HCT116 (cell line): Measurements from ENCODE around the gene ASPRV1. TPM values are rescaled to one million over a fixed set of nuclear protein-coding genes. Genes with fewer than 3 reads are reported as not detected.
"Not testable (repeated sequence)": the region's sequence is repeated elsewhere in the genome, so short reads cannot be mapped to it uniquely, and the experiment has no call there.

ENCODE experiments used
- ATAC-seq: fragments of 200-7000 bp; cut with Tn5 transposase; 2 replicates; pipeline ENCODE4 v1.9.1; 2020; ENCODE audit warnings: mild to moderate bottlenecking, moderate library complexity
- BruUV-seq: library from RNA; stranded (reverse); fragments of 400-500 nt; replicated peaks from 2 replicates; lab custom pipeline; 2021; lab: Mats Ljungman, UMichigan
- CTCF ChIA-PET: fragments of 300-600 bp; sonication (Branson Sonifier 250); formaldehyde crosslinking; loops from one replicate; lab custom pipeline; 2021; ENCODE audit warnings: antibody characterized with exemption; lab: Charles Lee
- POLR2A ChIA-PET: fragments of 300-600, 350-600 bp; sonication (Branson Sonifier 250); formaldehyde crosslinking; loops from one replicate; lab custom pipeline; 2021; ENCODE audit warnings: antibody characterized with exemption; lab: Charles Lee
- RAD21 ChIA-PET, 2 experiments: fragments of 300-600 bp; sonication (Branson Sonifier 250); formaldehyde crosslinking; loops; one replicate each; lab custom pipeline; 2023; ENCODE audit warnings: low total read pairs in 2 of 2; ENCODE audit not compliant: uncharacterized antibody in 2 of 2, unreplicated experiment in 2 of 2, low non-redundant PET in 1 of 2; lab: Charles Lee
- DNase-seq: peaks from one replicate; pipeline ENCODE4 v3.0.0-alpha.2; 2010; ENCODE audit warnings: low read depth, low spot score
- H2AFZ ChIP-seq: fragments of 200-600 bp; shearing (Covaris generic), sonication (generic); 2 replicates; pipeline ENCODE4 v1.6.1; 2017; ENCODE audit warnings: low read depth, mixed run types, mixed read lengths, antibody characterized with exemption, low read length; ENCODE audit not compliant: poor library complexity, severe bottlenecking
- H3K27ac ChIP-seq: 2 replicates; pipeline ENCODE4 v1.5.1; 2012; ENCODE audit warnings: low read depth, low read length
- H3K27me3 ChIP-seq: fragments of 200-600 bp; sonication (generic); 2 replicates; pipeline ENCODE4 v1.6.1; 2016; ENCODE audit warnings: mixed run types, low read length, mixed read lengths; ENCODE audit not compliant: insufficient read depth
- H3K36me3 ChIP-seq, 2 experiments: fragments of 200-500 bp in 1 of 2; fragments of 200-600 bp in 1 of 2; sonication (Bioruptor generic) in 1 of 2; sonication (generic) in 1 of 2; 2 replicates each; pipeline versions ENCODE4 v1.5.1 to v1.6.1; 2014 to 2016; ENCODE audit warnings: low read length in 2 of 2, inconsistent platforms in 1 of 2, mixed read lengths in 1 of 2, mixed run types in 1 of 2; ENCODE audit not compliant: insufficient read depth in 2 of 2, control insufficient read depth in 1 of 2
- H3K4me1 ChIP-seq, 2 experiments: fragments of 200-600 bp in 1 of 2; sonication (generic) in 1 of 2; 2 replicates each; pipeline versions ENCODE4 v1.5.1 to v1.6.1; 2012 to 2017; ENCODE audit warnings: low read length in 2 of 2, inconsistent platforms in 1 of 2, mild to moderate bottlenecking in 1 of 2, mixed read lengths in 1 of 2, mixed run types in 1 of 2, moderate library complexity in 1 of 2; ENCODE audit not compliant: insufficient read depth in 2 of 2, control insufficient read depth in 1 of 2
- H3K4me2 ChIP-seq: fragments of 200-600 bp; sonication (generic); 2 replicates; pipeline ENCODE4 v1.6.1; 2017; ENCODE audit warnings: mixed run types, low read length, mixed read lengths
- H3K4me3 ChIP-seq, 2 experiments: fragments of 200-600 bp in 1 of 2; sonication (generic) in 1 of 2; replicated peaks in 1 of 2; 2 replicates each; pipeline ENCODE4 v1.5.1; 2011 to 2016; ENCODE audit warnings: low read length in 2 of 2, control low read depth in 1 of 2, low read depth in 1 of 2, mild to moderate bottlenecking in 1 of 2, mixed read lengths in 1 of 2, mixed run types in 1 of 2
- H3K79me2 ChIP-seq: fragments of 200-600 bp; sonication (generic); 2 replicates; pipeline ENCODE4 v1.6.1; 2017; ENCODE audit warnings: mild to moderate bottlenecking, mixed run types, low read length, moderate library complexity, mixed read lengths; ENCODE audit not compliant: insufficient read depth
- H3K9ac ChIP-seq: fragments of 200-600 bp; sonication (generic); 2 replicates; pipeline ENCODE4 v1.6.1; 2016; ENCODE audit warnings: low read length, mixed read lengths
- H3K9me2 ChIP-seq: fragments of 200-600 bp; sonication (generic), shearing (Covaris generic); 2 replicates; pipeline ENCODE4 v1.6.1; 2017; ENCODE audit warnings: mixed run types, mild to moderate bottlenecking, moderate library complexity; ENCODE audit not compliant: insufficient read depth
- H3K9me3 ChIP-seq, 2 experiments: fragments of 200-500 bp in 1 of 2; fragments of 200-600 bp in 1 of 2; sonication (Bioruptor generic) in 1 of 2; sonication (generic) in 1 of 2; 2 replicates each; pipeline ENCODE4 v1.6.1; 2014 to 2017; ENCODE audit warnings: low read length in 2 of 2, mixed read lengths in 2 of 2, inconsistent platforms in 1 of 2, low read depth in 1 of 2, mild to moderate bottlenecking in 1 of 2, mixed run types in 1 of 2, moderate library complexity in 1 of 2; ENCODE audit not compliant: control insufficient read depth in 1 of 2, insufficient read depth in 1 of 2
- H4K20me1 ChIP-seq: fragments of 200-600 bp; sonication (generic), shearing (Covaris generic); 2 replicates; pipeline ENCODE4 v1.6.1; 2017; ENCODE audit warnings: mixed run types, mild to moderate bottlenecking, moderate library complexity; ENCODE audit not compliant: insufficient read depth
- CEBPB ChIP-seq: IDR thresholded peaks from 2 replicates; pipeline ENCODE4 v1.6.1; 2012; ENCODE audit warnings: low read depth
- FOSL1 ChIP-seq: IDR thresholded peaks from 2 replicates; pipeline ENCODE4 v1.6.1; 2012; ENCODE audit warnings: low read depth
- JUND ChIP-seq: IDR thresholded peaks from 2 replicates; pipeline ENCODE4 v1.6.1; 2012
- POLR2A ChIP-seq: IDR thresholded peaks from 2 replicates; pipeline ENCODE4 v1.7.0; 2011; ENCODE audit warnings: borderline replicate concordance; ENCODE audit not compliant: insufficient read depth, insufficient read length; ENCODE audit errors: extremely low read depth
- RAD21 ChIP-seq: IDR thresholded peaks from 2 replicates; pipeline ENCODE4 v1.6.1; 2012; ENCODE audit warnings: low read depth, mild to moderate bottlenecking
- SIN3A ChIP-seq: IDR thresholded peaks from 2 replicates; pipeline ENCODE4 v1.6.1; 2012; ENCODE audit warnings: low read depth
- SP1 ChIP-seq: IDR thresholded peaks from 2 replicates; pipeline ENCODE4 v1.6.1; 2012; ENCODE audit warnings: low read depth
- SRF ChIP-seq: IDR thresholded peaks from 2 replicates; pipeline ENCODE4 v1.6.1; 2012; ENCODE audit warnings: low read depth
- TCF7L2 ChIP-seq: IDR thresholded peaks from 2 replicates; pipeline ENCODE4 v1.7.0; 2011; ENCODE audit warnings: borderline replicate concordance, inconsistent platforms; ENCODE audit not compliant: insufficient read depth, insufficient read length; ENCODE audit errors: extremely low read depth
- YY1 ChIP-seq: IDR thresholded peaks from 2 replicates; pipeline ENCODE4 v1.6.1; 2011; ENCODE audit warnings: low read length, low read depth, moderate library complexity, mild to moderate bottlenecking; ENCODE audit not compliant: insufficient replicate concordance; ENCODE audit errors: extremely low read depth
- ZFX ChIP-seq: fragments of 450-650 bp; IDR thresholded peaks from 2 replicates; pipeline ENCODE4 v1.6.1; 2017
- intact Hi-C: fragments of 100-400 bp; cut with micrococcal nuclease; formaldehyde crosslinking; loops from 2 replicates; pipeline ENCODE4 v1.10.0; 2022
- total RNA-seq: library from RNA; stranded (reverse); gene quantifications from one replicate; pipeline ENCODE4 v1.2.1, GENCODE V29; 2021; ENCODE audit not compliant: unreplicated experiment
- TF ChIP-seq, protein P1 (sequence below): IDR thresholded peaks from 2 replicates; pipeline ENCODE4 v1.6.1; 2012
- TF ChIP-seq, protein P2 (sequence below): IDR thresholded peaks from 2 replicates; pipeline ENCODE4 v1.6.1; 2012; ENCODE audit warnings: low read depth
- TF ChIP-seq, protein P3 (sequence below): IDR thresholded peaks from 2 replicates; pipeline ENCODE4 v1.6.1; 2011; ENCODE audit warnings: mild to moderate bottlenecking, low read length, moderate library complexity; ENCODE audit not compliant: insufficient replicate concordance; ENCODE audit errors: extremely low read depth

Gene ASPRV1
- total RNA-seq, 1 experiment from 2014 or later = 1.1 TPM

DNA sequence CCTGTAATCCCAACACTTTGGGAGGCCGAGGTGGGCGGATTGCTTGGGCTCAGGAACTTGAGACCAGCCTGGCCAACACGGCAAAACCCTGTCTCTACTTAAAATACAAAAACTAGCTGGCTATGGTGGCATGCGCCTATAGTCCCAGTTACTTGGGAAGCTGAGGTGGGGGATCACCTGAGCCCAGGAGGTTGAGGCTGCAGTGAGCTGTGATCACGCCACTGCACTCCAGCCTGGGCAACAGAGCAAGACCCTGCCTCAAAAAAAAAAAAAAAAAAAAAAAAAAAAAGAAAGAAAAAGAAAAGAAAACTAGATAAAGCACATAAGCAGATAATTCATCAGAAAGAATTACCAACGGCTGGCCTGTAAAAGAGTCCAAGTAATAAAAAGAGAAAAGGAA, 39.1 kb upstream of the ASPRV1 start:
- H3K27ac ChIP-seq, H3K36me3 ChIP-seq, H3K9ac ChIP-seq, H3K4me3 ChIP-seq, intact Hi-C loops, POLR2A ChIA-PET, DNase-seq, H3K9me2 ChIP-seq, H3K79me2 ChIP-seq, ATAC-seq, H3K9me3 ChIP-seq, H2AFZ ChIP-seq, H3K4me2 ChIP-seq, BruUV-seq, H3K27me3 ChIP-seq, RAD21 ChIA-PET, CTCF ChIA-PET, H4K20me1 ChIP-seq: not testable (repeated sequence)
- H3K4me1 ChIP-seq = peaks cover 19 to 39% of the 10 kb centered on the region in 2 experiments

DNA sequence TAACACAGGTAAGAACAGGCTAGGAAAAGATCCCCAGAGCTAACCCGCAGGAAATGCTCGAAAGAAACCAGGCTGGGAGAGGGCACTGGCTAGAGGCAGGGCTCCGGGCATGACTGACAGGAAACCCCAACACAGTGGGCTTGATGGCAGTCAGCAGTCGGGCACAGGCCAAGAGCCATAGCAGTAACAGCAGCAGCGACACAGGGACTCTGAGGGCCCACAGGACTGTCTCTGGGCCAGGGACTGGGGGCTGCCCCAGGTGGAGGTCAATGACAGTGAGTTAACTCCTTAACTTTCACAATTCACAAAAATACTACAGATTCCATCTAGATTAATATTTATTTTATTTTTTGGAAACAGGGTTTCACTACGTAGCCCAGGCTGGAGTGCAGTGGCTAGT, 37.3 kb upstream of the ASPRV1 start:
- H2AFZ ChIP-seq = no peak overlapping the region
- POLR2A ChIA-PET = interaction anchor here (1.0 kb wide), 1 partner anchor 84 kb away, joined by 3 read pairs; the partner anchor contains the start of gene MXD1
- CTCF ChIA-PET = no interaction called here

More for the DNA sequence above, 37.3 kb upstream of the ASPRV1 start:
- no peak for ATAC-seq
- intact Hi-C loops = no loop called here
- Histone ChIP-seq H3K9me2 (no peaks in the 10 kb centered on the region), H3K9ac (no peak overlapping the region)
- DNase-seq = no peak
- no peak for TF ChIP-seq TCF7L2
- TF ChIP-seq SRF = no peak
- TF ChIP-seq SIN3A = no peak
- TF ChIP-seq SP1 = no peak
- TF ChIP-seq, protein P1, sequence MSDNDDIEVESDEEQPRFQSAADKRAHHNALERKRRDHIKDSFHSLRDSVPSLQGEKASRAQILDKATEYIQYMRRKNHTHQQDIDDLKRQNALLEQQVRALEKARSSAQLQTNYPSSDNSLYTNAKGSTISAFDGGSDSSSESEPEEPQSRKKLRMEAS = no peak
- TF ChIP-seq YY1 = no peak
- no peak for TF ChIP-seq POLR2A
- no peak for TF ChIP-seq JUND
- TF ChIP-seq, protein P2, sequence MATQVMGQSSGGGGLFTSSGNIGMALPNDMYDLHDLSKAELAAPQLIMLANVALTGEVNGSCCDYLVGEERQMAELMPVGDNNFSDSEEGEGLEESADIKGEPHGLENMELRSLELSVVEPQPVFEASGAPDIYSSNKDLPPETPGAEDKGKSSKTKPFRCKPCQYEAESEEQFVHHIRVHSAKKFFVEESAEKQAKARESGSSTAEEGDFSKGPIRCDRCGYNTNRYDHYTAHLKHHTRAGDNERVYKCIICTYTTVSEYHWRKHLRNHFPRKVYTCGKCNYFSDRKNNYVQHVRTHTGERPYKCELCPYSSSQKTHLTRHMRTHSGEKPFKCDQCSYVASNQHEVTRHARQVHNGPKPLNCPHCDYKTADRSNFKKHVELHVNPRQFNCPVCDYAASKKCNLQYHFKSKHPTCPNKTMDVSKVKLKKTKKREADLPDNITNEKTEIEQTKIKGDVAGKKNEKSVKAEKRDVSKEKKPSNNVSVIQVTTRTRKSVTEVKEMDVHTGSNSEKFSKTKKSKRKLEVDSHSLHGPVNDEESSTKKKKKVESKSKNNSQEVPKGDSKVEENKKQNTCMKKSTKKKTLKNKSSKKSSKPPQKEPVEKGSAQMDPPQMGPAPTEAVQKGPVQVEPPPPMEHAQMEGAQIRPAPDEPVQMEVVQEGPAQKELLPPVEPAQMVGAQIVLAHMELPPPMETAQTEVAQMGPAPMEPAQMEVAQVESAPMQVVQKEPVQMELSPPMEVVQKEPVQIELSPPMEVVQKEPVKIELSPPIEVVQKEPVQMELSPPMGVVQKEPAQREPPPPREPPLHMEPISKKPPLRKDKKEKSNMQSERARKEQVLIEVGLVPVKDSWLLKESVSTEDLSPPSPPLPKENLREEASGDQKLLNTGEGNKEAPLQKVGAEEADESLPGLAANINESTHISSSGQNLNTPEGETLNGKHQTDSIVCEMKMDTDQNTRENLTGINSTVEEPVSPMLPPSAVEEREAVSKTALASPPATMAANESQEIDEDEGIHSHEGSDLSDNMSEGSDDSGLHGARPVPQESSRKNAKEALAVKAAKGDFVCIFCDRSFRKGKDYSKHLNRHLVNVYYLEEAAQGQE = no peak
- TF ChIP-seq ZFX = no peak
- TF ChIP-seq RAD21 = no peak
- TF ChIP-seq, protein P3, sequence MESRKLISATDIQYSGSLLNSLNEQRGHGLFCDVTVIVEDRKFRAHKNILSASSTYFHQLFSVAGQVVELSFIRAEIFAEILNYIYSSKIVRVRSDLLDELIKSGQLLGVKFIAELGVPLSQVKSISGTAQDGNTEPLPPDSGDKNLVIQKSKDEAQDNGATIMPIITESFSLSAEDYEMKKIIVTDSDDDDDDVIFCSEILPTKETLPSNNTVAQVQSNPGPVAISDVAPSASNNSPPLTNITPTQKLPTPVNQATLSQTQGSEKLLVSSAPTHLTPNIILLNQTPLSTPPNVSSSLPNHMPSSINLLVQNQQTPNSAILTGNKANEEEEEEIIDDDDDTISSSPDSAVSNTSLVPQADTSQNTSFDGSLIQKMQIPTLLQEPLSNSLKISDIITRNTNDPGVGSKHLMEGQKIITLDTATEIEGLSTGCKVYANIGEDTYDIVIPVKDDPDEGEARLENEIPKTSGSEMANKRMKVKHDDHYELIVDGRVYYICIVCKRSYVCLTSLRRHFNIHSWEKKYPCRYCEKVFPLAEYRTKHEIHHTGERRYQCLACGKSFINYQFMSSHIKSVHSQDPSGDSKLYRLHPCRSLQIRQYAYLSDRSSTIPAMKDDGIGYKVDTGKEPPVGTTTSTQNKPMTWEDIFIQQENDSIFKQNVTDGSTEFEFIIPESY = no peak
- TF ChIP-seq CEBPB = no peak
- TF ChIP-seq FOSL1 = no peak
- TF ChIP-seq, all 23 proteins: peak for 0
- Histone ChIP-seq H3K4me3 (no peak overlapping the region), H3K27me3 (no peaks in the 10 kb centered on the region), H3K9me3 (no peaks in the 10 kb centered on the region), H3K36me3 (no peaks in the 10 kb centered on the region), H3K27ac (no peak overlapping the region), H3K79me2 (no peaks in the 10 kb centered on the region), H3K4me1 (peaks cover 19 to 41% of the 10 kb centered on the region in 2 experiments), H4K20me1 (no peaks in the 10 kb centered on the region), H3K4me2 (peak overlapping the region; percentile 76; the same call in 1 of the 2 replicates)
- BruUV-seq = no TSS peak
- RAD21 ChIA-PET = no interaction called here
